DND-41 (cell line): ENCODE results near the gene GUCA1A.

Experiments
- ATAC-seq: fragments of 200-7000 bp; cut with Tn5 transposase; 3 replicates; pipeline ENCODE4 v1.9.1; 2021; ENCODE audit warnings: low read depth; ENCODE audit not compliant: insufficient read depth
- DNase-seq: peaks from one replicate; pipeline ENCODE4 v3.0.0-alpha.2; 2020
- H2AFZ ChIP-seq: 2 replicates; pipeline ENCODE4 v1.6.0; 2012; ENCODE audit warnings: low read depth, low read length
- H3K27ac ChIP-seq: 2 replicates; pipeline ENCODE4 v1.5.1; 2012; ENCODE audit warnings: low read length, inconsistent platforms
- H3K27me3 ChIP-seq: fragments of 200-600 bp; sonication (generic); 2 replicates; pipeline ENCODE4 v1.6.0; 2012; ENCODE audit warnings: low read length, mild to moderate bottlenecking, inconsistent platforms; ENCODE audit not compliant: insufficient read depth, poor library complexity
- H3K36me3 ChIP-seq: 2 replicates; pipeline ENCODE4 v1.5.1; 2012; ENCODE audit warnings: low read length, inconsistent platforms; ENCODE audit not compliant: insufficient read depth
- H3K4me1 ChIP-seq: 2 replicates; pipeline ENCODE4 v1.5.1; 2012; ENCODE audit warnings: mild to moderate bottlenecking, low read length; ENCODE audit not compliant: insufficient read depth
- H3K4me2 ChIP-seq: 2 replicates; pipeline ENCODE4 v1.6.0; 2012; ENCODE audit warnings: mild to moderate bottlenecking, moderate library complexity, low read length, inconsistent platforms; ENCODE audit not compliant: insufficient read depth
- H3K4me3 ChIP-seq, 2 experiments: fragments of 200-600 bp in 1 of 2; shearing (Covaris generic) in 1 of 2; 2 replicates each; pipeline ENCODE4 v1.5.1; 2012 to 2016; ENCODE audit warnings: inconsistent platforms in 2 of 2, low read length in 2 of 2, mild to moderate bottlenecking in 2 of 2, low read depth in 1 of 2, moderate library complexity in 1 of 2
- H3K79me2 ChIP-seq: 2 replicates; pipeline ENCODE4 v1.6.0; 2012; ENCODE audit warnings: low read length, inconsistent platforms; ENCODE audit not compliant: insufficient read depth
- H3K9ac ChIP-seq: 2 replicates; pipeline ENCODE4 v1.6.0; 2012; ENCODE audit warnings: low read depth, mild to moderate bottlenecking, inconsistent platforms, low read length, moderate library complexity
- H3K9me3 ChIP-seq: 2 replicates; pipeline ENCODE4 v1.5.1; 2012; ENCODE audit warnings: low read length, moderate library complexity, mild to moderate bottlenecking, inconsistent platforms; ENCODE audit not compliant: insufficient read depth, severe bottlenecking
- H4K20me1 ChIP-seq: 2 replicates; pipeline ENCODE4 v1.6.0; 2012; ENCODE audit warnings: low read length; ENCODE audit not compliant: insufficient read depth
- CTCF ChIP-seq: IDR thresholded peaks from 2 replicates; pipeline ENCODE4 v1.5.1; 2012; ENCODE audit warnings: borderline replicate concordance, low read length, moderate library complexity, mild to moderate bottlenecking; ENCODE audit not compliant: poor library complexity, severe bottlenecking; ENCODE audit errors: extremely low read depth
- EZH2 ChIP-seq: IDR thresholded peaks from 3 replicates; pipeline ENCODE4 v1.6.1; 2012; ENCODE audit warnings: borderline replicate concordance, low read depth, mild to moderate bottlenecking, moderate library complexity, low read length, inconsistent platforms; ENCODE audit not compliant: severe bottlenecking

Gene GUCA1A

DNA sequence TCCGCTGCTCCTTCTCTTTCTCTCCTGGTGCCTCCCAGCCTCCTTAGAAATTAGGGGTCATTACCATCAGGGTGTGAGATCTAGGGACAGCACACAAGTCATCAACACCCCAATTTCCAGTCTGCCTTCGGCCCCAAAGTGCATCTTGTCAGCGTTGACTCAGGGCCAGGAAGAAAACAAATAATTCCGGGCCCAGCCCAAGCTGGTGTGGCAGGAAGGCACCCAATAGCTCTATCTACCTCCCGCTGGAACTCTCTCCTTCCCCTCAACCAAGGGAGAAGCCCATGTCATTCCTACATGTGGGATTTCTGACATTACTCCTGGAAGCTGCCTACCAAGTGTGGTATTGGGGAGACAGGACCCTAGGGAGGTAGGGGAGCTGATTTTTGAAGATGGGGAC lies 19.2 kb upstream of the GUCA1A start:
- Histone ChIP-seq H4K20me1 (no peaks in the 10 kb centered on the region), H3K27ac (no peak overlapping the region), H3K79me2 (no peaks in the 10 kb centered on the region), H2AFZ (no peak overlapping the region), H3K4me1 (no peaks in the 10 kb centered on the region), H3K9me3 (no peaks in the 10 kb centered on the region), H3K4me2 (no peak overlapping the region), H3K27me3 (peaks cover 12% of the 10 kb centered on the region), H3K9ac (no peak overlapping the region), H3K4me3 (no peak overlapping the region), H3K36me3 (no peaks in the 10 kb centered on the region)
- TF ChIP-seq EZH2 = no peak
- no peak for TF ChIP-seq CTCF
- DNase-seq (no peak), ATAC-seq (no peak)

DNA sequence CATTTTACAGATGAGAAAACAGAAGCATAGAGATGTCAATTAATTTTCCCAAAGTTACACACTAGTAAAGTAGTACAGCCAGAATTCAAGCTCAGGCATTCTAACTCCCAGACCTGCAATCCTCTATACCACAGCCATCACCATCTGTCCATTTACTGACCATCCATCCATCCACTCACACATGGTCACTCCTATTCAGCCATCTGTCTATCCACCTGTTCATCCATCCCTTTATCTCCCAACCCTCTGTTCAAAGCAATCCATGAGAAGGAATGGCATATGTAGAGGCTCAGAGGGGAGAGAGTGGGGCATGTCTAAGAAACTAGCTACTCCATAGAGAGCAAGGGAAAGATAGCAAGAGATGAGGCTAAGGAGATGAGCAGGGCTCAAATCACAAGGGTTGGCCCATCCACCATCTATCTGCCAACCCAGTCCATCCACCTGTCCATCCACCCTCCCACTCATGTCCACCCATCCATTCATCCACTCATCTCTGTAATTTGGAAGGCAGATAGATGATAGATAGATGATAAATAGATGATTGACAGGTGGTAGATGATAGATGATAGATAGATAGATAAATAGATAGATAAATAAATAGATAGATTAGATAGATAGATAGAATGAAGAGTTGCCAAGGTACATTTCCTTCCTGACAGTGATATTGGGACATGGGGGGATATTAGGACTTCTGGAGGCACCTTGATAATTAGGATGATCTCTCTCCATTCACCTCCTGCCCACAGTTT lies 18.5 kb upstream of the GUCA1A start:
- H3K27me3 ChIP-seq = peaks cover 13% of the 10 kb centered on the region
- no peaks in the 10 kb centered on the region for H3K4me1 ChIP-seq
- no peak for DNase-seq
- H2AFZ ChIP-seq = no peak overlapping the region
- no peak overlapping the region for H3K27ac ChIP-seq
- no peak for ATAC-seq
- no peaks in the 10 kb centered on the region for H3K79me2 ChIP-seq
- no peaks in the 10 kb centered on the region for H3K9me3 ChIP-seq
- no peaks in the 10 kb centered on the region for H3K36me3 ChIP-seq
- TF ChIP-seq CTCF (no peak), EZH2 (no peak)
- no peak overlapping the region for H3K4me2 ChIP-seq
- no peak overlapping the region for H3K9ac ChIP-seq
- no peak overlapping the region for H3K4me3 ChIP-seq
- H4K20me1 ChIP-seq = no peaks in the 10 kb centered on the region

GRCh38 chr6:42155293-42155692 lies 17.9 kb upstream of the GUCA1A start:
- H2AFZ ChIP-seq = peak overlapping the region; percentile 18; the same call in 1 of the 2 replicates
- no peak overlapping the region for H3K27ac ChIP-seq
- H3K4me3 ChIP-seq = no peak overlapping the region
- H3K36me3 ChIP-seq = no peaks in the 10 kb centered on the region
- no peak for TF ChIP-seq EZH2
- TF ChIP-seq CTCF = no peak
- no peaks in the 10 kb centered on the region for H3K4me1 ChIP-seq
- no peak overlapping the region for H3K4me2 ChIP-seq
- no peaks in the 10 kb centered on the region for H3K79me2 ChIP-seq
- DNase-seq = no peak
- H3K27me3 ChIP-seq = peaks cover 17% of the 10 kb centered on the region
- H3K9ac ChIP-seq = no peak overlapping the region
- no peaks in the 10 kb centered on the region for H4K20me1 ChIP-seq
- ATAC-seq = no peak
- no peaks in the 10 kb centered on the region for H3K9me3 ChIP-seq
